Fibroblast of lung (primary cell): ENCODE data around the gene PLA2G4F.

Experiments used
- EZH2 ChIP-seq: IDR thresholded peaks from 2 replicates; pipeline ENCODE4 v1.5.1; 2012; ENCODE audit warnings: low read length, control low read depth, mild to moderate bottlenecking; ENCODE audit errors: missing control alignments
- TF ChIP-seq, protein P1 (sequence below), 2 donors: IDR thresholded peaks in 1 of 2; conservative IDR thresholded peaks in 1 of 2; 1 replicate in 1 of 2; 2 replicates in 1 of 2; pipeline ENCODE4 v1.5.1; 2011 to 2012; ENCODE audit warnings: low read length in 2 of 2, control low read depth in 1 of 2, inconsistent platforms in 1 of 2, low read depth in 1 of 2, mild to moderate bottlenecking in 1 of 2

DNA sequence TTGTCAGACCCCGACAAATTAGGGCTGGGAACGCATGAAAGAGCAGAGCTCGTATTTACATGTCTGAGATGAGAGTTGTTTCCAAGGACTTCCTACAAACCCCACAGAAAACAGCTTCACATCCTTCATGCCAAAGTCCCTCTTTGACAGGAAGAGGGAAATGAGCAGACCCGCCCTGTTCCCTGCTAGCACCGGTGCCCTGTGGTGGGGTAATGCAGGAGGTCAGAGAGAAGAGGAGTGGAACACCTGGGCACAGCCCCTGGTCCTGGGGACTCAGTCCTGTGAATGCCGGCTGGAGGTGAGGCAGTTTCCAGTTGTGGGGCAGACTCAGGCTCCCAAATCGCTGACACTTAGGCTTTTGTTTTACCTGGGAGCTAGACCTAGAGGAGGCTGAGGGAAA, 66.1 kb downstream of the PLA2G4F start:
- TF ChIP-seq, protein P1, sequence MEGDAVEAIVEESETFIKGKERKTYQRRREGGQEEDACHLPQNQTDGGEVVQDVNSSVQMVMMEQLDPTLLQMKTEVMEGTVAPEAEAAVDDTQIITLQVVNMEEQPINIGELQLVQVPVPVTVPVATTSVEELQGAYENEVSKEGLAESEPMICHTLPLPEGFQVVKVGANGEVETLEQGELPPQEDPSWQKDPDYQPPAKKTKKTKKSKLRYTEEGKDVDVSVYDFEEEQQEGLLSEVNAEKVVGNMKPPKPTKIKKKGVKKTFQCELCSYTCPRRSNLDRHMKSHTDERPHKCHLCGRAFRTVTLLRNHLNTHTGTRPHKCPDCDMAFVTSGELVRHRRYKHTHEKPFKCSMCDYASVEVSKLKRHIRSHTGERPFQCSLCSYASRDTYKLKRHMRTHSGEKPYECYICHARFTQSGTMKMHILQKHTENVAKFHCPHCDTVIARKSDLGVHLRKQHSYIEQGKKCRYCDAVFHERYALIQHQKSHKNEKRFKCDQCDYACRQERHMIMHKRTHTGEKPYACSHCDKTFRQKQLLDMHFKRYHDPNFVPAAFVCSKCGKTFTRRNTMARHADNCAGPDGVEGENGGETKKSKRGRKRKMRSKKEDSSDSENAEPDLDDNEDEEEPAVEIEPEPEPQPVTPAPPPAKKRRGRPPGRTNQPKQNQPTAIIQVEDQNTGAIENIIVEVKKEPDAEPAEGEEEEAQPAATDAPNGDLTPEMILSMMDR (conservative IDR thresholded peaks at IDR 0.05 in 1 of 2, IDR thresholded peaks at IDR 0.05 in 1 of 2; ENCODE audit: low read depth in 1 of 2, low read length in 2 of 2): no peak
- no peak for TF ChIP-seq EZH2
